Neuronal stem cell (in vitro differentiated cells): ENCODE results near the gene B4GALNT4.

Experiments
- DNase-seq: peaks from one replicate; pipeline ENCODE4 v3.0.0-alpha.2; 2013; ENCODE audit warnings: low spot score
- H2AFZ ChIP-seq: one replicate; pipeline ENCODE4 v1.6.1; 2013; ENCODE audit warnings: mild to moderate bottlenecking, low read length, inconsistent platforms
- H2AK5ac ChIP-seq: 2 replicates; pipeline ENCODE4 v1.6.1; 2013; ENCODE audit warnings: low read depth, mild to moderate bottlenecking, inconsistent platforms, low read length, moderate library complexity, mixed read lengths
- H2BK120ac ChIP-seq: 2 replicates; pipeline ENCODE4 v1.6.1; 2013; ENCODE audit warnings: low read depth, mild to moderate bottlenecking, inconsistent platforms, low read length, moderate library complexity, mixed read lengths
- H2BK12ac ChIP-seq: one replicate; pipeline ENCODE4 v1.6.1; 2013; ENCODE audit warnings: low read length, inconsistent platforms
- H2BK15ac ChIP-seq: 2 replicates; pipeline ENCODE4 v1.6.1; 2013; ENCODE audit warnings: mild to moderate bottlenecking, low read length, inconsistent platforms, mixed read lengths
- H2BK5ac ChIP-seq: one replicate; pipeline ENCODE4 v1.6.1; 2013; ENCODE audit warnings: inconsistent platforms, mild to moderate bottlenecking, low read length, moderate library complexity
- H3K14ac ChIP-seq: one replicate; pipeline ENCODE4 v1.6.1; 2013; ENCODE audit warnings: low read length, inconsistent platforms
- H3K18ac ChIP-seq: 2 replicates; pipeline ENCODE4 v1.6.1; 2013; ENCODE audit warnings: low read length, inconsistent platforms
- H3K23ac ChIP-seq: 2 replicates; pipeline ENCODE4 v1.6.1; 2013; ENCODE audit warnings: low read depth, mild to moderate bottlenecking, mixed read lengths, low read length, inconsistent platforms; ENCODE audit not compliant: poor library complexity
- H3K27ac ChIP-seq: replicated peaks from 3 replicates; pipeline ENCODE4 v1.5.1; 2013; ENCODE audit warnings: low read length, inconsistent platforms
- H3K27me3 ChIP-seq, 3 experiments: 2 replicates each; pipeline ENCODE4 v1.6.1; 2013; ENCODE audit warnings: low read length in 3 of 3, mild to moderate bottlenecking in 2 of 3, inconsistent platforms in 1 of 3, low read depth in 1 of 3, mixed read lengths in 1 of 3, moderate library complexity in 1 of 3; ENCODE audit not compliant: control insufficient read depth in 3 of 3, insufficient read depth in 3 of 3
- H3K36me3 ChIP-seq, 2 donors: replicated peaks in 1 of 2; 2 replicates each; pipeline ENCODE4 v1.6.1; 2013; ENCODE audit warnings: low read length in 2 of 2; ENCODE audit not compliant: control insufficient read depth in 2 of 2, insufficient read depth in 2 of 2
- H3K4ac ChIP-seq: 2 replicates; pipeline ENCODE4 v1.6.1; 2013; ENCODE audit warnings: inconsistent platforms, mild to moderate bottlenecking, low read length, moderate library complexity
- H3K4me1 ChIP-seq, 2 donors: 1 replicate in 1 of 2; 2 replicates in 1 of 2; pipeline ENCODE4 v1.6.1; 2013; ENCODE audit warnings: low read length in 2 of 2, low read depth in 1 of 2; ENCODE audit not compliant: control insufficient read depth in 2 of 2, insufficient read depth in 1 of 2
- H3K4me2 ChIP-seq: one replicate; pipeline ENCODE4 v1.6.1; 2013; ENCODE audit warnings: mild to moderate bottlenecking, low read length, inconsistent platforms; ENCODE audit not compliant: insufficient read depth, poor library complexity, severe bottlenecking
- H3K4me3 ChIP-seq, 2 donors: 2 replicates each; pipeline ENCODE4 v1.5.1; 2013; ENCODE audit warnings: low read length in 2 of 2, mild to moderate bottlenecking in 2 of 2, inconsistent platforms in 1 of 2, moderate library complexity in 1 of 2
- H3K79me1 ChIP-seq: one replicate; pipeline ENCODE4 v1.6.1; 2013; ENCODE audit warnings: low read depth, mild to moderate bottlenecking, inconsistent platforms, low read length, moderate library complexity
- H3K9ac ChIP-seq: one replicate; pipeline ENCODE4 v1.6.1; 2013; ENCODE audit warnings: mild to moderate bottlenecking, low read depth, low read length, inconsistent platforms; ENCODE audit not compliant: poor library complexity
- H3K9me3 ChIP-seq, 2 donors: replicated peaks in 1 of 2; 2 replicates each; pipeline versions ENCODE3 to v1.6.1; 2013; ENCODE audit warnings: low read length in 2 of 2, mild to moderate bottlenecking in 2 of 2, inconsistent platforms in 1 of 2, low read depth in 1 of 2, mixed read lengths in 1 of 2, moderate library complexity in 1 of 2; ENCODE audit not compliant: control insufficient read depth in 2 of 2, insufficient read depth in 1 of 2
- H4K8ac ChIP-seq: one replicate; pipeline ENCODE4 v1.6.1; 2013; ENCODE audit warnings: low read depth, mild to moderate bottlenecking, inconsistent platforms, low read length, moderate library complexity
- H4K91ac ChIP-seq: one replicate; pipeline ENCODE4 v1.6.1; 2013; ENCODE audit warnings: low read length, low read depth, mild to moderate bottlenecking, inconsistent platforms; ENCODE audit not compliant: poor library complexity
- WGBS, 2 donors: extraction: QIAGEN DNeasy Blood & Tissue Kit; methylation state at CpG; one replicate each; pipeline ENCODE4 v1.1.7; 2013; ENCODE audit warnings: missing lambda C conversion rate in 2 of 2, mixed read lengths in 1 of 2; ENCODE audit not compliant: insufficient read length in 2 of 2, insufficient replicate concordance in 1 of 2; ENCODE audit errors: extremely low coverage in 2 of 2; 5-methylcytosine and 5-hydroxymethylcytosine counted together

B4GALNT4 gene

GRCh38 chr11:403761-404431 lies 34.6 kb downstream of the B4GALNT4 start:
- DNase-seq: no peak
- Histone ChIP-seq H2BK120ac (peak overlapping the region; percentile 61), H2BK15ac (peak overlapping the region; percentile 67), H3K4me1 (peaks cover 0 to 3% of the 10 kb centered on the region in 2 donors), H3K9me3 (peaks cover 0 to 6% of the 10 kb centered on the region in 2 donors), H2AK5ac (peak overlapping the region; percentile 84), H3K36me3 (no peaks in the 10 kb centered on the region), H3K4me3 (peak overlapping the region in 1 of 2 donors; percentile 20), H4K91ac (no peak overlapping the region), H3K79me1 (peaks cover 2% of the 10 kb centered on the region), H2BK12ac (peak overlapping the region; percentile 41), H4K8ac (peak overlapping the region; percentile 17), H3K18ac (peak overlapping the region; percentile 17), H3K27me3 (peaks cover 0 to 17% (median 7%) of the 10 kb centered on the region in 3 experiments), H3K4ac (no peak overlapping the region), H3K9ac (no peak overlapping the region), H3K4me2 (no peak overlapping the region), H2AFZ (no peak overlapping the region), H3K14ac (peak overlapping the region; percentile 90), H3K27ac (no peak overlapping the region), H3K23ac (peak overlapping the region; percentile 55), H2BK5ac (no peak overlapping the region)
- no CpG with 5 or more reads among the region's 27 CpGs for WGBS, 2 donors

GRCh38 chr11:404551-405264 lies 35.4 kb downstream of the B4GALNT4 start:
- Histone ChIP-seq H3K79me1 (peaks cover 2% of the 10 kb centered on the region), H2BK15ac (no peak overlapping the region), H3K4ac (no peak overlapping the region), H3K27ac (no peak overlapping the region), H4K91ac (no peak overlapping the region), H3K9me3 (peaks cover 0 to 4% of the 10 kb centered on the region in 2 donors), H3K18ac (no peak overlapping the region), H2BK5ac (no peak overlapping the region), H3K14ac (peak overlapping the region; percentile 90), H3K27me3 (peaks cover 0 to 21% (median 7%) of the 10 kb centered on the region in 3 experiments), H4K8ac (no peak overlapping the region), H3K4me2 (no peak overlapping the region), H2AFZ (no peak overlapping the region), H3K36me3 (no peaks in the 10 kb centered on the region), H2BK120ac (no peak overlapping the region), H3K9ac (no peak overlapping the region), H2AK5ac (peak overlapping the region; percentile 84), H3K23ac (peak overlapping the region; percentile 73), H2BK12ac (no peak overlapping the region), H3K4me3 (peak overlapping the region in 1 of 2 donors; percentile 20), H3K4me1 (peaks cover 0 to 3% of the 10 kb centered on the region in 2 donors)
- no CpG with 5 or more reads among the region's 14 CpGs for WGBS, 2 donors
- DNase-seq: no peak

GRCh38 chr11:405323-405953 lies 36.1 kb downstream of the B4GALNT4 start:
- no peak overlapping the region for H4K8ac ChIP-seq
- no peak overlapping the region for H3K4me3 ChIP-seq
- H4K91ac ChIP-seq: no peak overlapping the region
- no peak overlapping the region for H2BK120ac ChIP-seq
- H3K9me3 ChIP-seq: peaks cover 0 to 2% of the 10 kb centered on the region in 2 donors
- no peak overlapping the region for H2AFZ ChIP-seq
- WGBS, 2 donors: 100% methylated on average over 1 of the region's 17 CpGs; no CpG with 5 or more reads in 1 of the 2 donors
- no peak overlapping the region for H3K14ac ChIP-seq
- peaks cover 2% of the 10 kb centered on the region for H3K79me1 ChIP-seq
- H2BK15ac ChIP-seq: no peak overlapping the region
- no peak overlapping the region for H3K4ac ChIP-seq
- H3K36me3 ChIP-seq: no peaks in the 10 kb centered on the region
- peak overlapping the region; percentile 70 for H3K9ac ChIP-seq
- peak overlapping the region; percentile 48 for H2BK5ac ChIP-seq
- H3K27ac ChIP-seq: no peak overlapping the region
- H2AK5ac ChIP-seq: peak overlapping the region; percentile 92
- H3K4me1 ChIP-seq: peaks cover 0 to 3% of the 10 kb centered on the region in 2 donors
- H3K4me2 ChIP-seq: no peak overlapping the region
- H3K27me3 ChIP-seq: peaks cover 0 to 21% (median 4%) of the 10 kb centered on the region in 3 experiments
- no peak for DNase-seq
- no peak overlapping the region for H3K18ac ChIP-seq
- H3K23ac ChIP-seq: peak overlapping the region; percentile 73
- no peak overlapping the region for H2BK12ac ChIP-seq
